B cell (primary cell): ENCODE results near the gene INPP1. TPM values are rescaled to one million over a fixed set of nuclear protein-coding genes. Genes with fewer than 3 reads are reported as not detected.

Experiments
- ATAC-seq: fragments of 200-7000 bp; cut with Tn5 transposase; one replicate; pipeline ENCODE4 v1.10.0; 2021; ENCODE audit warnings: low read depth, mild to moderate bottlenecking, moderate number of reproducible peaks, moderate library complexity
- CTCF ChIA-PET: fragments of 350-600 bp; sonication (Branson Sonifier 250); formaldehyde crosslinking; loops from one replicate; lab custom pipeline; 2021; ENCODE audit warnings: antibody characterized with exemption, inconsistent platforms; lab: Charles Lee
- POLR2A ChIA-PET: fragments of 350-600 bp; sonication (Branson Sonifier 250); formaldehyde crosslinking; loops from one replicate; lab custom pipeline; 2021; ENCODE audit warnings: antibody characterized with exemption; lab: Charles Lee
- DNase-seq: peaks from one replicate; pipeline ENCODE4 v3.0.0; 2013
- H2AFZ ChIP-seq: 2 replicates; pipeline ENCODE4 v1.6.1; 2012; ENCODE audit warnings: mild to moderate bottlenecking, low read depth, low read length; ENCODE audit not compliant: insufficient read depth, poor library complexity, severe bottlenecking
- H3K27ac ChIP-seq, 2 donors: 1 replicate in 1 of 2; 2 replicates in 1 of 2; pipeline ENCODE4 v1.5.1; 2012 to 2013; ENCODE audit warnings: low read length in 2 of 2, mild to moderate bottlenecking in 2 of 2, moderate library complexity in 1 of 2
- H3K27me3 ChIP-seq, 4 experiments: fragments of 200-600 bp in 1 of 4; sonication (generic) in 1 of 4; replicated peaks in 1 of 4; 1 replicate in 2 of 4; 2 replicates in 2 of 4; pipeline versions ENCODE4 v1.6.1 to v1.7.0; 2013 to 2016; ENCODE audit warnings: low read length in 3 of 4, mild to moderate bottlenecking in 2 of 4, mixed read lengths in 1 of 4, moderate library complexity in 1 of 4; ENCODE audit not compliant: insufficient read depth in 4 of 4, control insufficient read depth in 3 of 4; ENCODE audit errors: control extremely low read depth in 1 of 4
- H3K36me3 ChIP-seq, 2 experiments: replicated peaks in 1 of 2; 1 replicate in 1 of 2; 2 replicates in 1 of 2; pipeline versions ENCODE4 v1.6.1 to v1.7.1; 2013; ENCODE audit warnings: low read length in 1 of 2; ENCODE audit not compliant: insufficient read depth in 2 of 2, control insufficient read depth in 1 of 2; ENCODE audit errors: control extremely low read depth in 1 of 2, extremely low read depth in 1 of 2
- H3K4me1 ChIP-seq, 2 donors: fragments of 200-600 bp in 1 of 2; sonication (generic) in 1 of 2; 1 replicate in 1 of 2; 2 replicates in 1 of 2; pipeline versions ENCODE4 v1.5.1 to v1.6.1; 2013 to 2017; ENCODE audit warnings: low read length in 2 of 2; ENCODE audit not compliant: control insufficient read depth in 2 of 2, insufficient read depth in 2 of 2
- H3K4me2 ChIP-seq: replicated peaks from 2 replicates; pipeline ENCODE3; 2012; ENCODE audit warnings: mild to moderate bottlenecking, low read depth, low read length; ENCODE audit not compliant: poor library complexity, severe bottlenecking
- H3K4me3 ChIP-seq, 5 experiments: fragments of 200-600 bp in 1 of 5; sonication (generic) in 1 of 5; 1 replicate in 3 of 5; 2 replicates in 2 of 5; pipeline versions ENCODE4 v1.5.1 to v1.7.0; 2011 to 2016; ENCODE audit warnings: low read length in 4 of 5, mild to moderate bottlenecking in 4 of 5, low read depth in 2 of 5, control low read depth in 1 of 5, moderate library complexity in 1 of 5; ENCODE audit not compliant: insufficient read depth in 1 of 5; ENCODE audit errors: control extremely low read depth in 1 of 5, extremely low read depth in 1 of 5
- H3K79me2 ChIP-seq: fragments of 200-600 bp; sonication (generic); one replicate; pipeline ENCODE4 v1.6.0; 2016; ENCODE audit warnings: low read length; ENCODE audit not compliant: control insufficient read depth, insufficient read depth
- H3K9ac ChIP-seq: fragments of 200-600 bp; sonication (generic); 2 replicates; pipeline ENCODE4 v1.6.1; 2017; ENCODE audit warnings: mild to moderate bottlenecking, low read length, moderate library complexity
- H3K9me3 ChIP-seq, 3 donors: one replicate each; pipeline versions ENCODE4 v1.6.1 to v1.7.1; 2013; ENCODE audit warnings: low read length in 2 of 3; ENCODE audit not compliant: control insufficient read depth in 2 of 3, insufficient read depth in 1 of 3; ENCODE audit errors: control extremely low read depth in 1 of 3
- H4K20me1 ChIP-seq: 2 replicates; pipeline ENCODE4 v1.6.0; 2012; ENCODE audit warnings: mild to moderate bottlenecking, low read length; ENCODE audit not compliant: insufficient read depth, control insufficient read depth, poor library complexity, severe bottlenecking
- H3K27ac Mint-ChIP-seq: one replicate; pipeline ENCODE4 v1.8.0; 2021; ENCODE audit warnings: mixed read lengths
- H3K27me3 Mint-ChIP-seq: one replicate; pipeline ENCODE4 v1.8.0; 2021; ENCODE audit warnings: mixed read lengths
- H3K4me1 Mint-ChIP-seq: one replicate; pipeline ENCODE4 v1.8.0; 2021; ENCODE audit warnings: mixed read lengths
- H3K4me3 Mint-ChIP-seq: one replicate; pipeline ENCODE4 v1.8.0; 2021; ENCODE audit warnings: mixed read lengths
- H3K9me3 Mint-ChIP-seq: one replicate; pipeline ENCODE4 v1.8.0; 2022; ENCODE audit warnings: mixed read lengths; ENCODE audit not compliant: insufficient read depth
- CTCF ChIP-seq: fragments of 200-600 bp; IDR thresholded peaks from one replicate; pipeline ENCODE4 v1.8.0; 2022; ENCODE audit warnings: antibody characterized with exemption, mild to moderate bottlenecking
- EZH2 ChIP-seq: IDR thresholded peaks from 2 replicates; pipeline ENCODE4 v1.6.1; 2012; ENCODE audit warnings: borderline replicate concordance, low read depth, mild to moderate bottlenecking, moderate library complexity, low read length; ENCODE audit not compliant: insufficient read depth, poor library complexity, severe bottlenecking
- WGBS: methylation state at CpG from one replicate; pipeline ENCODE4 v1.1.5; 2013; ENCODE audit warnings: missing lambda C conversion rate; ENCODE audit not compliant: insufficient coverage; 5-methylcytosine and 5-hydroxymethylcytosine counted together
- intact Hi-C: fragments of 100-400 bp; cut with micrococcal nuclease; formaldehyde crosslinking; loops from one replicate; pipeline ENCODE4 v1.10.0; 2022
- polyA plus RNA-seq: library from polyadenylated mRNA; depleted of rRNA; stranded (reverse); fragments of >200 nt; gene quantifications from 2 replicates; pipeline ENCODE4 v1.2.3, GENCODE V29; 2012
- total RNA-seq, 2 donors: library from RNA; stranded (reverse); fragments of 120-200 nt in 1 of 2; gene quantifications; 1 replicate in 1 of 2; 2 replicates in 1 of 2; pipeline versions ENCODE4 v1.2.3 to v1.2.4, GENCODE V29; 2013 to 2022

Gene INPP1
- total and polyA plus RNA-seq, 2 donors (not counting 1 experiment from before 2014, with no cell fraction given) = 3.1 to 3.7 TPM

DNA sequence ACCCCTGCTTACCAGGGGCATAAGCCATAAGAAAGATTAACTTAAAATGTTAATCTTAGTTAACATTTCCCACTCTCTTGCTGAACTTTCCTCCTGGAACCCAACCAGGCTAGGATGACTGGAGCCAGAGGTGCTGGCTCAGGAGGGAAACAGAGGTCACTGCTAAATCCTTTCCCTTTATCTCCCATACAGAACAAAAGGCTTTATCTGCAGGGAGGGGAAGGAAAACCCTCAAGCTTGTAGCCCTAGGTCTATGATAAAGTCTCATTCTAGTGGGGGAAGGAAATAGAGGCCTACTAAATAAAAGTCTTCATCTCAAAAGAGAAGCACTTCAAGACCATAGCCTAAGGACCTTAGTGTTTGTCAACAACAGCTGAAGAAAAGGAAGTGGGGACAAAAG lies 42.4 kb upstream of the INPP1 start:
- no peak overlapping the region for H3K9ac ChIP-seq
- intact Hi-C loops = no loop called here
- TF ChIP-seq EZH2 (no peak), CTCF (no peak)
- no peak overlapping the region for H3K4me3 ChIP-seq
- ChIA-PET CTCF (no interaction called here), POLR2A (no interaction called here)
- no peak for ATAC-seq
- no peak for DNase-seq
- no peak overlapping the region for H2AFZ ChIP-seq
- H3K79me2 ChIP-seq = peaks cover 6% of the 10 kb centered on the region
- H4K20me1 ChIP-seq = peaks cover 12% of the 10 kb centered on the region
- H3K27ac ChIP-seq = no peak overlapping the region
- Mint-ChIP-seq H3K4me1 (peaks cover 4% of the 10 kb centered on the region), H3K27me3 (no peaks in the 10 kb centered on the region), H3K9me3 (peaks cover 5% of the 10 kb centered on the region), H3K27ac (no peak overlapping the region), H3K4me3 (no peak overlapping the region)
- peaks cover 18 to 26% of the 10 kb centered on the region in 2 experiments for H3K36me3 ChIP-seq
- no peak overlapping the region for H3K4me2 ChIP-seq
- no peaks in the 10 kb centered on the region for H3K9me3 ChIP-seq
- no peaks in the 10 kb centered on the region for H3K27me3 ChIP-seq
- no peaks in the 10 kb centered on the region for H3K4me1 ChIP-seq

- Histone ChIP-seq H4K20me1 (peaks cover 12% of the 10 kb centered on the region), H3K4me1 (no peaks in the 10 kb centered on the region), H3K9me3 (no peaks in the 10 kb centered on the region), H3K4me3 (no peak overlapping the region), H3K4me2 (no peak overlapping the region), H3K79me2 (peaks cover 6% of the 10 kb centered on the region), H2AFZ (no peak overlapping the region), H3K27ac (no peak overlapping the region), H3K36me3 (peaks cover 20 to 21% of the 10 kb centered on the region in 2 experiments), H3K9ac (no peak overlapping the region), H3K27me3 (no peaks in the 10 kb centered on the region)
- Mint-ChIP-seq H3K27ac (no peak overlapping the region), H3K9me3 (peaks cover 5% of the 10 kb centered on the region), H3K4me1 (peaks cover 4% of the 10 kb centered on the region), H3K27me3 (no peaks in the 10 kb centered on the region), H3K4me3 (no peak overlapping the region)
- ATAC-seq (no peak), DNase-seq (no peak)
- no CpG with 5 or more reads among the region's 1 CpG for WGBS
- TF ChIP-seq EZH2 (no peak), CTCF (no peak)
- intact Hi-C loops = no loop called here
- POLR2A ChIA-PET = no interaction called here
- CTCF ChIA-PET = no interaction called here
Measured at GRCh38 chr2:190302052-190302451, 41.3 kb upstream of the INPP1 start.
